ENCODE measurements around the gene GPI.

DNA sequence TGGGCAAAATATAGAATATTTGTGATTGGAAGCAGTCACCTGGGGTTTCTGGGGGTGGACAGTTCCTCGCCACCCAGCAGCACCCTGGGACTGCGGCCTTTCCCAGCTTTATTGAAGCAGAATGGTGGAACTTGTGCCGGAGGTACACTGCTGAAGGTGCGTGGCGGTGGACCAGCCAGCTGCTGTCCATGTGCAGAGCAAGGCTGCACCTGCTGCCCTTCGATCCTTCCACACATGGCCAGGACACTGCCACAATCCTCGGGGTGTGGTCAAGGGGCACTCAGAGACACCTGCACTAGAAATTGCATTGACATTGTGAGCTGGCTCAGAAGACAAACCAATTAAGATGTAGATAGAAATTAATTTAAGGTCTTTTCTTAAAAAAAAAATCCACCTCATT is 11.4 kb upstream of the GPI start:
- TF ChIP-seq POLR2A (IDR thresholded peaks at IDR 0.05) = no peak
- TF ChIP-seq, protein P1, sequence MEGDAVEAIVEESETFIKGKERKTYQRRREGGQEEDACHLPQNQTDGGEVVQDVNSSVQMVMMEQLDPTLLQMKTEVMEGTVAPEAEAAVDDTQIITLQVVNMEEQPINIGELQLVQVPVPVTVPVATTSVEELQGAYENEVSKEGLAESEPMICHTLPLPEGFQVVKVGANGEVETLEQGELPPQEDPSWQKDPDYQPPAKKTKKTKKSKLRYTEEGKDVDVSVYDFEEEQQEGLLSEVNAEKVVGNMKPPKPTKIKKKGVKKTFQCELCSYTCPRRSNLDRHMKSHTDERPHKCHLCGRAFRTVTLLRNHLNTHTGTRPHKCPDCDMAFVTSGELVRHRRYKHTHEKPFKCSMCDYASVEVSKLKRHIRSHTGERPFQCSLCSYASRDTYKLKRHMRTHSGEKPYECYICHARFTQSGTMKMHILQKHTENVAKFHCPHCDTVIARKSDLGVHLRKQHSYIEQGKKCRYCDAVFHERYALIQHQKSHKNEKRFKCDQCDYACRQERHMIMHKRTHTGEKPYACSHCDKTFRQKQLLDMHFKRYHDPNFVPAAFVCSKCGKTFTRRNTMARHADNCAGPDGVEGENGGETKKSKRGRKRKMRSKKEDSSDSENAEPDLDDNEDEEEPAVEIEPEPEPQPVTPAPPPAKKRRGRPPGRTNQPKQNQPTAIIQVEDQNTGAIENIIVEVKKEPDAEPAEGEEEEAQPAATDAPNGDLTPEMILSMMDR (IDR thresholded peaks at IDR 0.05) = no peak

Data from upper lobe of left lung (tissue), 4 donors.